GM12891 (cell line): Measurements from ENCODE around the gene KNDC1.

Experiments used
- POLR2A ChIP-seq: IDR thresholded peaks from 2 replicates; pipeline ENCODE4 v1.6.1; 2011; ENCODE audit warnings: low read depth, low read length, control low read depth
- POLR2AphosphoS5 ChIP-seq: IDR thresholded peaks from 2 replicates; pipeline ENCODE4 v1.6.1; 2011; ENCODE audit warnings: low read depth, low read length, control low read depth
- TAF1 ChIP-seq: IDR thresholded peaks from 2 replicates; pipeline ENCODE4 v1.6.1; 2011; ENCODE audit warnings: low read depth, low read length, control low read depth

GRCh38 chr10:133126431-133127290 lies 33.4 kb upstream of the KNDC1 start:
- TF ChIP-seq POLR2A = no peak
- TF ChIP-seq TAF1 = no peak
- TF ChIP-seq POLR2AphosphoS5 = no peak
